Measurements from ENCODE around the gene OGFOD2.

Gene OGFOD2

GRCh38 chr12:122989225-122989839 lies 14.3 kb downstream of the OGFOD2 start:
- no peak for DNase-seq (ENCODE audit: low read depth in 2 of 2)

GRCh38 chr12:122989874-122990419 lies 14.9 kb downstream of the OGFOD2 start:
- no peak for DNase-seq (ENCODE audit: low read depth in 2 of 2)

- DNase-seq (ENCODE audit: low read depth in 2 of 2): no peak
Measured at GRCh38 chr12:122990561-122990960, 15.5 kb downstream of the OGFOD2 start.

GRCh38 chr12:122990961-122991622 lies 16.0 kb downstream of the OGFOD2 start:
- DNase-seq (ENCODE audit: low read depth in 2 of 2): no peak

GRCh38 chr12:122991623-122992275 lies 16.7 kb downstream of the OGFOD2 start:
- DNase-seq (ENCODE audit: low read depth in 2 of 2): no peak

GRCh38 chr12:122992386-122992785 lies 17.3 kb downstream of the OGFOD2 start:
- no peak for DNase-seq (ENCODE audit: low read depth in 2 of 2)

- no peak for DNase-seq (ENCODE audit: low read depth in 2 of 2)
Measured at GRCh38 chr12:122994140-122994675, 19.2 kb downstream of the OGFOD2 start.

- DNase-seq (ENCODE audit: low read depth in 2 of 2): no peak
Measured at GRCh38 chr12:122994781-122995502, 19.9 kb downstream of the OGFOD2 start.

GRCh38 chr12:122995503-122996187 lies 20.6 kb downstream of the OGFOD2 start:
- DNase-seq (ENCODE audit: low read depth in 2 of 2): no peak

- DNase-seq (ENCODE audit: low read depth in 2 of 2): no peak
Measured at GRCh38 chr12:122996188-122996601, 21.2 kb downstream of the OGFOD2 start.

- no peak for DNase-seq (ENCODE audit: low read depth in 2 of 2)
Measured at GRCh38 chr12:122996621-122997342, 21.7 kb downstream of the OGFOD2 start.

GRCh38 chr12:122997343-122998250 lies 22.6 kb downstream of the OGFOD2 start:
- DNase-seq (ENCODE audit: low read depth in 2 of 2): no peak

- DNase-seq (ENCODE audit: low read depth in 2 of 2): no peak
Measured at GRCh38 chr12:122998316-122998715, 23.3 kb downstream of the OGFOD2 start.

- no peak for DNase-seq (ENCODE audit: low read depth in 2 of 2)
Measured at GRCh38 chr12:122999196-122999946, 24.3 kb downstream of the OGFOD2 start.

GRCh38 chr12:122999986-123000420 lies 25.0 kb downstream of the OGFOD2 start:
- no peak for DNase-seq (ENCODE audit: low read depth in 2 of 2)

GRCh38 chr12:123000578-123000977 lies 25.5 kb downstream of the OGFOD2 start:
- DNase-seq (ENCODE audit: low read depth in 2 of 2): no peak

- DNase-seq (ENCODE audit: low read depth in 2 of 2): no peak
Measured at GRCh38 chr12:123001464-123001863, 26.4 kb downstream of the OGFOD2 start.

GRCh38 chr12:123003257-123003656 lies 28.2 kb downstream of the OGFOD2 start:
- no peak for DNase-seq (ENCODE audit: low read depth in 2 of 2)

GRCh38 chr12:123004287-123004686 lies 29.2 kb downstream of the OGFOD2 start:
- DNase-seq (ENCODE audit: low read depth in 2 of 2): no peak

Data from stimulated activated CD4-positive, alpha-beta T cell treated with anti-CD3 and anti-CD28 coated beads, Interleukin-1b, Interleukin-23, amount 100 ng/mL, for 1 hour (primary cell).